Inflammatory macrophage treated with lipopolysaccharide for 1 hour (primary cell): ENCODE measurements around the gene LACC1.

Experiments
- DNase-seq, 2 donors: peaks; one replicate each; pipeline ENCODE4 v3.0.0-alpha.2; 2020 to 2022

Gene LACC1

DNA sequence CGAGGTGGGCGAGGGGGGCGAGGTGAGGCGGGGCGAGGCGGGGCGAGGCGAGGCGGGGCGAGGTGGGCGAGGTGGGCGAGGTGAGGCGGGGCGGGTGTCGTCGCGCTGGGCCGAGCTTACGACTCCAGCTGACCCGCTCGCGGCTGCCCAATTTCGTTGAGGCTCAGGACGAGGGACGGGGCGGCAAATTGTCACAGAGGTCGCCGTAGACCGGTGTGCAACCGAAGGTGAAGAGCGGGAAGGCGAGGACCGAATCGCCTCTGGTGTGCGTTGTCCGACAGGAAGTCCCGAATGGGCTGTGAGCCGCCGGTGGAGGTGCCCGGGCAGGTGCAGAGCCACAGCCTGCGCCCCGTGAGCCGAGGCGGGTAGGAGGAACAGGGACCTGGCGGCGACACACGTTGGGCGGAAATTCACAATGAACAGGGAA, at the start of gene LACC1:
LACC1 (plus strand) TSS at position 150 of the 427 bp plus-strand sequence. CDS start 1,082 bp downstream, outside the sequence.
- DNase-seq: no peak

DNA sequence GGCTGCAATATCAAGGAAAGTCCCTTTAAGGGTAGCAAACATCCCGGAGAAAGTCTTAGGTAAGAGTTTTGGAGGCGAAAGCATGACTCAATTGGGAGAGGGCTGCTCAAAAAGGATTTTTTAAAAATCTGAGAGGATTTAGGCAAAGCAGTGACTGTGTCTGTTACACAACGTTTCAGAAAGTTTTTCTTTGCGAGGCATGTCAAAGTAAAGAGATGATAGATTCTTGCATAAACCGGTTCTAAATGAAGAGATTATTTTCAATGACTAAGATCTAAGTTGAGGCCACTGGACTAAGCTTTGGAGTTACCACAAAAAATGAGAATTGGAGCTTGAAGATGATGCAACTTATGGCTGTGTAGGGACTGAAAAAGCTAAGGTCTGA, 49.2 kb upstream of the LACC1 start:
- peak; percentile 81 to 93 for DNase-seq

- DNase-seq: no peak
These were observed 48.6 kb upstream of the LACC1 start for GRCh38 chr13:43831088-43831487.

- DNase-seq: no peak
These were observed 44.0 kb upstream of the LACC1 start for GRCh38 chr13:43835701-43836100.

GRCh38 chr13:43838909-43839308, 40.8 kb upstream of the LACC1 start:
- no peak for DNase-seq

GRCh38 chr13:43846496-43847158, 33.1 kb upstream of the LACC1 start:
- DNase-seq: no peak

DNA sequence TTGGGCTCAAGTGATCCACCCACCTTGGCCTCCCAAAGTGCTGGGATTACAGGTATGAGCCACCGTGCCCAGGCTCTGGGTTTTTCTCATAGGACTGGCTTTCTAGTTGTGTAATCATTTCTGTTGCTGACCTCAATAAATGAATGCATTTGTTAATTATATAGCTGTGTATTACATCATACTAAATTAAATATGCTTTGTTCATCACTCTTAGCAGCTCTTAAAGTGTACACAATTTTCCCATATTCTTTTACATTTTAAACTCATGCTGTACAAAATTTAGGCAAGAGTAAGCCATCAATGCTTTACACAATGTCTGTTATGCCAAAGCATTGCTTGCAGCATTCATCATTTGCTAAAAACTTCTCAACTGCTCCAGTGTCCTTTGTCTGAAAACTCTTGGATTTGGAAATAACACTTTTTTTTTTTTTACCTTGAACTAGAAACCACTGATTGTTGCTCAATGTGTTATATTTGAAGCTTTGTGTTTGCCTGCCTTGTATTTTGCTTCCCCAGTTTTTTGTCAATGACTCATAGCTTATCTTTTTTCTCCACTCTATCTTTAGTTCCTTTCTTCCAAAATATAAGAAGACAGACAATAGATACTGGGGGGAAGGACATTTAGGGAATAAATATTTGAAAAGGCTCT, 31.6 kb upstream of the LACC1 start:
- peak; percentile 74 to 86 for DNase-seq

DNA sequence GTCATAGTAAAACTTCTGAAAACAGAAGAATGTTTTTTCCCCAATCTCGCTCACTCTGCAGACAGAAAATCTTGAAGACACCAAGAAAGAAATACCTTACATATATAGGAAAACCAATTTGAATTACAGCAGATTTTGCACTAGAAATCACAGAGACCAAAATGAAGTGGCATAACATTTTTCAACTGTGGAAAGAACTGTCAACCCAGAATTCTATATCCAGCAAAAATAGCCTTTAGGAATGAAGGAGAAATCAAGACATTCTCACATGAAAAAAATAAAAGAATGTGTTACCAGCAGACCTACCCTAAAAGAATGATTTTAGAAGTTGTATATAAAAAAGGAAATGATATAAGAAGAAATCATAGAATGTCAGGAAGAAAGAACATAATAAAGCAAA, 28.8 kb upstream of the LACC1 start:
- DNase-seq: no peak

DNA sequence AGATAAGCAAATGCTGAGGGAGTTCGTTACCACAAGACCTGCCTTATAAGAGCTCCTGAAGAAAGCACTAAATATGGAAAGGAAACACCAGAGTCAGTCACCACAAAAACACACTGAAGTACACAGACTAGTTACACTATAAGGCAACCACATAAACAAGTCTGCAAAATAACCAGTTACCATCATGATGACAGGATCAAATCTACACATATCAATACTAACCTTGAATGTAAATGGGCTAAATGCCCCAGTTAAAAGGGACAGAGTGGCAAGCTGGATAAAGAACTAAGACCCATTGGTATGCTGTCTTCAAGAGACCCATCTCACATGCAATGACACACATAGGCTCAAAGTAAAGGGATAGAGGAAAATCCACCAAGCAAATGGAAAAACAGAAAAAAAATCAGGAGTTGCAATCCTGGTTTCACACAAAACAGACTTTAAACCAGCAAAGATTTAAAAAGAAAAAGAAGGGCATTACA, 26.7 kb upstream of the LACC1 start:
- DNase-seq: no peak

DNA sequence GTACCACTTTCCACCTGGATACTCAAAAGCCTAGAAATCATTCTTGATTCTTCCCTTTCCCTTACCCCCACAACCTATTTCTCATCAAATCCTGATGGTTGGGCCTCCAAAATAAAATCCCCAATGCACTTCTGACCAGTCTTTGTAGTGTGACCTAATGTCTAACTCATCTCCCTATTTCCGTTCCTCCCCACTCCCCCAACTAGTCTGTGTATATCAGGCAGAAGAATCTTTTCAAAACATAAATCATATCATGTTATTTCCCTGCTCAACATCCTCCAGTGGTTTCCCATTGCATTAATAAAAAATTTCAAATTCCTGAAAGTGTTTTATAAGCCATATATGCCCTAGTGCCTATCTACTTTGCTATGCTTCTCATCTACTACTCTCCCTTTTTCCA, 17.8 kb upstream of the LACC1 start:
- DNase-seq: no peak

GRCh38 chr13:43864921-43865320, 14.8 kb upstream of the LACC1 start:
- no peak for DNase-seq

DNA sequence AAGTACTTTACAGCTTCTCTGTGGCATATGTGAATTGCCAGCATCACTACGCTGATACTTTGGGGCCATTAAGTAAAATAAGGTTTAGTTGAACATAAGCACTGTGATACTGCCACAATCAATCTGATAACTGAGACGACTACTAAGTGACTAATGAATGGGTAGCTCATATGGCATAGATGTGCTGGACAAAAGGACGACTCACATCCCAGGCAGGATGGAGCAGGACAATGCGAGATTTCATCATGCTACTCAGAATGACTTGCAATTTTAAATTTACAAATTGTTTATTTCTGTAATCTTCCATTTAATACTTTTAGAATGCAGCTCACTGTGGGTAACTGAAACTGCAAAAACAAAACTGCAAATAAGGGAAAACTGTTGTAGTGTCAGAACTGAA, 13.8 kb upstream of the LACC1 start:
- no peak for DNase-seq

GRCh38 chr13:43872181-43872580, 7.5 kb upstream of the LACC1 start:
- DNase-seq: no peak

- DNase-seq: peak; percentile 26 to 59
These were observed 5.1 kb upstream of the LACC1 start for GRCh38 chr13:43874504-43875092.

GRCh38 chr13:43876366-43876765, 3.3 kb upstream of the LACC1 start:
- DNase-seq: no peak

- DNase-seq: no peak
These were observed 2.4 kb upstream of the LACC1 start for GRCh38 chr13:43877326-43877725.

GRCh38 chr13:43877766-43878165, 1.9 kb upstream of the LACC1 start:
- DNase-seq: peak; percentile 29 to 35

DNA sequence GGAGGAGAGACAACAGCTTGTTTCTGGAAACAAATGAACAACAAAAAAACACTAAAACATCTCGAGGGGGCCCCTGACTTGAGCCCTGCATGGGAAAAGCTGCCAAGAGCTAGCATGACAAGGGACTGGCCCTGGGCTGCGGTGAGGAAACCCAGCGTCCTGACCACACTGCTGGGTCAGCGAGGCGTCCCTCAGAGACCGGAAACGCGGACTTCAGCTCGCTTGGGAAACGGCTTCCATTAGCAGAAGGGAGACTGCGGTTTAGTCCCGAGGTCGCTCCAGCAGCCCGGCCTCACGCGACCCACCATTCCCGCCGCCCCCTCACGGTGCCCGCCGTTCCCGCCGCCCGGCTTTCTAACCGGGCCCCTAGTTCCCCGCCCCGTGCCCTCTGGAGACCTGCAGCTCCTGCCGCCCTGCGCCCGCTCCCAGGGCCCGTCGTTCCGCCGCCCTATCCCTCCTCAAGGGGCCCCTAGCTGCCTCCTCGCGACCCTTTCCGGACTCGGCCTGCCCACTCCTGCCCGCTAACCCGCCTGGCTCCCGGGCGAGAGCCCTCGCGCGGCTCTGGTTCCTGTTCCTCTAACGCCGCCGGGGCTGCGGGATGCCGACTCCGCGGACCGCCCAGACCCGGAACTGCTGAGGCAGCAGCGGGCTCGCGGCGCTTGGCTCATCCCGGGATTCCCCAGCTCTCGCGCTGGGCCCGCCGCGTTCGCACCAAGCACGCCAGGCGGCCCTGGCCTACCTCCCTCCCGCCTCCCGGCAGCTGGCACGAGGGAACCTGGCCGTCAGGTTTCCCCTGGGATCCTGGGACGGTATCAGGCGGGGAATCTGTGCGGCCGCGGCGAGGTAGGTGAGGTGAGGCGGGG, 581 bp upstream of the LACC1 start, which contains the start of gene CCDC122:
CCDC122 (minus strand) TSS at position 849 of the 863 bp plus-strand sequence. CDS start 10,364 bp downstream, outside the sequence.
- DNase-seq: peak; percentile 91 to 92

DNA sequence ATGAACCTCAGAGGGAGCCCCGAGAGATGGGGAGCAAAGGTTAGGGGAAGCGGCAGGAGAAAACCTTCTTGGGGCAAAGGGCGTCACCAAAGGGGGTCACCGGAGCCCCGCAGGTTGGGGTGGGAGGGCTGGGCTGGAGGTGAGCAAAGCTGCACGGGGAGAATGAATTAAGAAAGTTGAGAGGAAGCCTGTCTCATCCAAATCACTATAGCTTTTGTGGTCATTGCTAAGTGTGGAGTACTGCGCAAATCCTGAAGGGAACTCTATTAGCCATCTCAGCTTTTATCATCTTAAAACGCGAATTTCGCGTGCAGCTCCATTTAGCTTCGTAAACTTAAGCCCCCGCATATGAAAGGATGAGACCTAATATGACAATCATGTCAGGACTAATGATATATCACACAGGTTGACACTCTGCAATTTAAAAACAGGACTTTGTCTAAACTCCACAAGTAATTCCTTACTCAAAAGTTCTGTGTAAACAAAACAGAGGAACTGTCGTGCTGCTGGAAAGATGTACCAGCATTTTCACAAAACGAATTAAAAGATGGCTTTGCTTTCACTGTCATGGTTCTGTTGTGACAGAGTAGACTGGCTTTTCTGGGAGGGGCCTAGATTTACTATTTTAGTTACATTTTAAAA, 631 bp downstream of the LACC1 start:
- DNase-seq: peak in 1 of 2 donors; percentile 22

DNA sequence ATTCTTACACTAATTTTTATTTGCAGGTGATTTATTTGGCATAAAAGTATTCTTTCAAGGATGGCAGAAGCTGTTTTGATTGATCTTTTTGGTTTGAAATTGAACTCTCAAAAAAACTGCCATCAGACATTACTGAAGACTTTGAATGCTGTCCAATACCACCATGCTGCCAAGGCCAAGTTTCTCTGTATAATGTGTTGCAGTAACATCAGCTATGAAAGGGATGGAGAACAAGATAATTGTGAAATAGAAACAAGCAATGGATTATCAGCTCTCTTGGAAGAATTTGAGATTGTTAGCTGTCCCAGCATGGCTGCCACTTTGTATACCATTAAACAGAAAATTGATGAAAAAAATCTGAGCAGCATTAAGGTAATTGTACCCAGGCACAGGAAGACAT, 1.2 kb downstream of the LACC1 start:
- DNase-seq: no peak

- no peak for DNase-seq
These were observed 1.9 kb downstream of the LACC1 start for GRCh38 chr13:43881580-43881979.

DNA sequence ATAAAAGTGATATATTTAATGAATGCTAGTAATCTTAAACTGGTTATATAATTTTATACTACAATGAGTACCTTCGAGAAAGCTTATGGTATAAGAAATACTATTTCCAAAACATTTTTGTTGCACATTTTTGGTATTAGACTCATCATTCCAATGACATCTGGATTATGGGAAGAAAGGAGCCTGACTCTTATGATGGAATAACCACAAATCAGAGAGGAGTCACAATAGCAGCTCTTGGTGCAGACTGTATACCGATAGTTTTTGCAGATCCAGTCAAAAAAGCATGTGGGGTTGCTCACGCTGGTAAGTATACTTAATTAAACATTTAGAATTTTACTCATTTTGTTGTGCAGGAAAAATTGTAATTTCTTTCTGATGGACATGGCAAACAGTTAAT, 3.9 kb downstream of the LACC1 start:
- DNase-seq: no peak

DNA sequence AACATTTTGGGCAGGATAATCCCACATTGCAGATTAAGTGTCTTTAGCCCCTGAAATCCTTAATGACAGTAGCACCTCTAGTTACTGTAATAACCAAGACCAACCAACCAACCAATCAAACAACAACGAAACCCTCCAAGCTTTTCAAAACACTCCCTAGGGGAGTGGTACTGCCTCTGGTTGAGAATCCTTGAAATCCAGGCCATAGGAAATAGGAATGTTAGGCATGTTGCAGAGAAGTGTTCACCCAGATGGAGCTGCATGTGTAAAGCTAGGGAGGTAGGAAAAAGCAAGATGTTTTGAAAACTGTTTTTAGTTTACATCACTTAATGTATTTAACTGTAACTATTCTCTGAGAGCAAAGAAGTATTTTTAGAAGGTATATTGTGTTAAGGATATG, 4.5 kb downstream of the LACC1 start:
- DNase-seq: no peak
